Natural killer cell (primary cell): Measurements from ENCODE around the gene MYH14. TPM values are rescaled to one million over a fixed set of nuclear protein-coding genes. Genes with fewer than 3 reads are reported as not detected.

ENCODE experiments used
- ATAC-seq, 3 donors: fragments of 150-1000 bp in 2 of 3; fragments of 200-7000 bp in 1 of 3; cut with Tn5 transposase; 1 replicate in 1 of 3; 2 replicates in 2 of 3; pipeline ENCODE4 v1.10.0; 2021; ENCODE audit warnings: mild to moderate bottlenecking in 2 of 3, moderate library complexity in 2 of 3
- DNase-seq, 2 donors: peaks; one replicate each; pipeline versions ENCODE4 v3.0.0 to v3.0.0-alpha.2; 2013 to 2021; ENCODE audit warnings: mixed read lengths in 1 of 2
- H3K27ac ChIP-seq: one replicate; pipeline ENCODE4 v1.5.1; 2013; ENCODE audit warnings: mild to moderate bottlenecking, low read length
- H3K27me3 ChIP-seq: one replicate; pipeline ENCODE4 v1.6.1; 2013; ENCODE audit warnings: low read length; ENCODE audit not compliant: control insufficient read depth, insufficient read depth
- H3K36me3 ChIP-seq: one replicate; pipeline ENCODE4 v1.6.1; 2013; ENCODE audit warnings: low read length; ENCODE audit not compliant: control insufficient read depth, insufficient read depth
- H3K4me1 ChIP-seq: one replicate; pipeline ENCODE4 v1.6.1; 2013; ENCODE audit warnings: low read length; ENCODE audit not compliant: control insufficient read depth, insufficient read depth
- H3K4me3 ChIP-seq: one replicate; pipeline ENCODE4 v1.5.1; 2013; ENCODE audit warnings: low read length
- H3K9me3 ChIP-seq: one replicate; pipeline ENCODE4 v1.6.1; 2013; ENCODE audit warnings: low read length; ENCODE audit not compliant: control insufficient read depth, insufficient read depth
- H3K27ac Mint-ChIP-seq, 2 donors: one replicate each; pipeline ENCODE4 v1.8.0; 2022; ENCODE audit warnings: mild to moderate bottlenecking in 2 of 2, mixed read lengths in 2 of 2, moderate library complexity in 1 of 2
- H3K27me3 Mint-ChIP-seq, 2 donors: one replicate each; pipeline ENCODE4 v1.8.0; 2022; ENCODE audit warnings: low read depth in 2 of 2, mixed read lengths in 2 of 2
- H3K36me3 Mint-ChIP-seq: one replicate; pipeline ENCODE4 v1.8.0; 2022; ENCODE audit warnings: mixed read lengths
- H3K4me1 Mint-ChIP-seq, 2 donors: one replicate each; pipeline ENCODE4 v1.8.0; 2022; ENCODE audit warnings: mixed read lengths in 2 of 2
- H3K4me3 Mint-ChIP-seq: one replicate; pipeline ENCODE4 v1.8.0; 2022; ENCODE audit warnings: mild to moderate bottlenecking, moderate library complexity, mixed read lengths
- H3K9me3 Mint-ChIP-seq, 2 donors: one replicate each; pipeline ENCODE4 v1.8.0; 2022; ENCODE audit warnings: mixed read lengths in 2 of 2
- CTCF ChIP-seq: fragments of 200-600 bp; IDR thresholded peaks from one replicate; pipeline ENCODE4 v1.8.0; 2022; ENCODE audit warnings: antibody characterized with exemption
- WGBS: methylation state at CpG from one replicate; pipeline ENCODE4 v1.1.7; 2013; ENCODE audit warnings: missing lambda C conversion rate; ENCODE audit not compliant: insufficient coverage; 5-methylcytosine and 5-hydroxymethylcytosine counted together
- intact Hi-C: fragments of 100-400 bp; cut with micrococcal nuclease; formaldehyde crosslinking; loops from one replicate; pipeline ENCODE4 v1.14.2; 2022
- total RNA-seq, 4 donors: library from RNA; stranded (reverse); fragments of 120-200 nt in 1 of 4; gene quantifications; one replicate each; pipeline versions ENCODE4 v1.2.3 to v1.2.4, GENCODE V29; 2013 to 2022

Gene MYH14
- total RNA-seq, 3 donors from 2014 or later (not counting 1 experiment from before 2014, with no cell fraction given) = not detected

- H3K36me3 ChIP-seq = no peaks in the 10 kb centered on the region
- H3K27me3 ChIP-seq = no peaks in the 10 kb centered on the region
- Mint-ChIP-seq H3K27me3 (peaks cover 0 to 4% of the 10 kb centered on the region in 2 donors), H3K9me3 (no peaks in the 10 kb centered on the region), H3K27ac (no peak overlapping the region), H3K4me3 (no peak overlapping the region), H3K36me3 (no peaks in the 10 kb centered on the region), H3K4me1 (no peaks in the 10 kb centered on the region)
- H3K4me3 ChIP-seq = no peak overlapping the region
- H3K27ac ChIP-seq = no peak overlapping the region
- ATAC-seq = no peak
- H3K9me3 ChIP-seq = no peaks in the 10 kb centered on the region
- DNase-seq = no peak
- 87% methylated on average over 10 of the region's 10 CpGs for WGBS
- TF ChIP-seq CTCF = no peak
- H3K4me1 ChIP-seq = no peaks in the 10 kb centered on the region
- intact Hi-C loops = no loop called here
Measured at GRCh38 chr19:50175924-50176323, 27.5 kb upstream of the MYH14 start.

- Histone ChIP-seq H3K27me3 (no peaks in the 10 kb centered on the region), H3K9me3 (no peaks in the 10 kb centered on the region), H3K36me3 (no peaks in the 10 kb centered on the region), H3K27ac (no peak overlapping the region), H3K4me1 (no peaks in the 10 kb centered on the region), H3K4me3 (no peak overlapping the region)
- intact Hi-C loops = no loop called here
- Mint-ChIP-seq H3K4me3 (no peak overlapping the region), H3K9me3 (no peaks in the 10 kb centered on the region), H3K36me3 (no peaks in the 10 kb centered on the region), H3K27ac (no peak overlapping the region), H3K27me3 (peaks cover 0 to 4% of the 10 kb centered on the region in 2 donors), H3K4me1 (no peaks in the 10 kb centered on the region)
- DNase-seq (no peak), ATAC-seq (no peak)
- TF ChIP-seq CTCF = no peak
- WGBS = 87% methylated on average over 7 of the region's 9 CpGs
Measured at GRCh38 chr19:50176775-50177174, 26.6 kb upstream of the MYH14 start.

GRCh38 chr19:50178320-50178719 is 25.1 kb upstream of the MYH14 start:
- no peaks in the 10 kb centered on the region for H3K4me1 Mint-ChIP-seq
- H3K9me3 ChIP-seq = no peaks in the 10 kb centered on the region
- no peaks in the 10 kb centered on the region for H3K27me3 ChIP-seq
- intact Hi-C loops = no loop called here
- 89% methylated on average over 1 of the region's 1 CpG for WGBS
- H3K4me3 ChIP-seq = no peak overlapping the region
- no peaks in the 10 kb centered on the region for H3K9me3 Mint-ChIP-seq
- DNase-seq = no peak
- no peak overlapping the region for H3K27ac Mint-ChIP-seq
- no peaks in the 10 kb centered on the region for H3K4me1 ChIP-seq
- H3K36me3 Mint-ChIP-seq = no peaks in the 10 kb centered on the region
- no peak for ATAC-seq
- peaks cover 0 to 4% of the 10 kb centered on the region in 2 donors for H3K27me3 Mint-ChIP-seq
- no peak overlapping the region for H3K4me3 Mint-ChIP-seq
- TF ChIP-seq CTCF = no peak
- H3K27ac ChIP-seq = no peak overlapping the region
- no peaks in the 10 kb centered on the region for H3K36me3 ChIP-seq

- H3K27ac ChIP-seq = no peak overlapping the region
- intact Hi-C loops = no loop called here
- H3K36me3 Mint-ChIP-seq = no peaks in the 10 kb centered on the region
- DNase-seq (peak in 1 of 2 donors; percentile 10), ATAC-seq (no peak)
- H3K27me3 Mint-ChIP-seq = peaks cover 0 to 4% of the 10 kb centered on the region in 2 donors
- no peaks in the 10 kb centered on the region for H3K27me3 ChIP-seq
- H3K36me3 ChIP-seq = no peaks in the 10 kb centered on the region
- no peaks in the 10 kb centered on the region for H3K4me1 Mint-ChIP-seq
- WGBS = 77% methylated on average over 9 of the region's 9 CpGs
- H3K9me3 Mint-ChIP-seq = no peaks in the 10 kb centered on the region
- TF ChIP-seq CTCF = no peak
- H3K4me3 Mint-ChIP-seq = no peak overlapping the region
- no peak overlapping the region for H3K27ac Mint-ChIP-seq
- H3K4me1 ChIP-seq = no peaks in the 10 kb centered on the region
- H3K9me3 ChIP-seq = no peaks in the 10 kb centered on the region
- no peak overlapping the region for H3K4me3 ChIP-seq
Measured at GRCh38 chr19:50178859-50179537, 24.4 kb upstream of the MYH14 start.
